PC-3 (cell line): ENCODE data around the gene OR1E1. TPM values are rescaled to one million over a fixed set of nuclear protein-coding genes. Genes with fewer than 3 reads are reported as not detected.
"Not testable (repeated sequence)": the region's sequence is repeated elsewhere in the genome, so short reads cannot be mapped to it uniquely, and the experiment has no call there.

Experiments
- ATAC-seq: fragments of 200-7000 bp; cut with Tn5 transposase; 2 replicates; pipeline ENCODE4 v1.9.1; 2020; ENCODE audit warnings: mild to moderate bottlenecking, moderate library complexity
- BruUV-seq: library from RNA; stranded (reverse); fragments of 400-500 nt; replicated peaks from 2 replicates; lab custom pipeline; 2021; lab: Mats Ljungman, UMichigan
- CTCF ChIA-PET: fragments of 300-600 bp; sonication (Branson Sonifier 250); formaldehyde crosslinking; loops from one replicate; lab custom pipeline; 2022; ENCODE audit warnings: antibody characterized with exemption; lab: Charles Lee
- POLR2A ChIA-PET: fragments of 300-600 bp; sonication (Branson Sonifier 250); formaldehyde crosslinking; loops from one replicate; lab custom pipeline; 2022; ENCODE audit warnings: antibody characterized with exemption; ENCODE audit not compliant: unreplicated experiment; lab: Charles Lee
- DNase-seq: peaks from one replicate; pipeline ENCODE4 v3.0.0-alpha.2; 2015
- H2AFZ ChIP-seq: fragments of 300-600 bp; sonication (generic); 2 replicates; pipeline ENCODE4 v1.6.0; 2016; ENCODE audit warnings: antibody characterized with exemption, low read length
- H3F3A ChIP-seq: fragments of 300-600 bp; sonication (generic); one replicate; pipeline ENCODE4 v1.6.0; 2017; ENCODE audit warnings: antibody characterized with exemption, low read length, control low read depth, mild to moderate bottlenecking; ENCODE audit not compliant: unreplicated experiment
- H3K27ac ChIP-seq: fragments of 300-600 bp; sonication (generic); 2 replicates; pipeline ENCODE4 v1.5.1; 2016; ENCODE audit warnings: mild to moderate bottlenecking, low read length
- H3K27me3 ChIP-seq: fragments of 300-600 bp; sonication (generic); 2 replicates; pipeline ENCODE4 v1.6.1; 2016; ENCODE audit warnings: low read length, mixed read lengths
- H3K36me3 ChIP-seq: fragments of 300-600 bp; sonication (generic); 2 replicates; pipeline ENCODE4 v1.6.1; 2016; ENCODE audit warnings: low read depth, mixed run types, low read length, mixed read lengths
- H3K4me1 ChIP-seq: fragments of 300-600 bp; sonication (generic); 2 replicates; pipeline ENCODE4 v1.5.1; 2016; ENCODE audit warnings: low read length; ENCODE audit not compliant: insufficient read depth
- H3K4me2 ChIP-seq: fragments of 300-600 bp; sonication (generic); 2 replicates; pipeline ENCODE4 v1.6.0; 2016; ENCODE audit warnings: low read length
- H3K4me3 ChIP-seq: fragments of 300-600 bp; sonication (generic); 2 replicates; pipeline ENCODE4 v1.5.1; 2016; ENCODE audit warnings: mild to moderate bottlenecking, low read length, mixed read lengths
- H3K79me2 ChIP-seq: fragments of 300-600 bp; sonication (generic); 2 replicates; pipeline ENCODE4 v1.6.1; 2017; ENCODE audit warnings: low read length, mixed read lengths
- H3K9ac ChIP-seq: fragments of 300-600 bp; sonication (generic); 2 replicates; pipeline ENCODE4 v1.6.0; 2016; ENCODE audit warnings: mild to moderate bottlenecking, low read length
- H3K9me2 ChIP-seq: fragments of 300-600 bp; sonication (generic); replicated peaks from 2 replicates; pipeline ENCODE4 v1.6.1; 2016; ENCODE audit warnings: mixed run types, low read length, mixed read lengths
- H3K9me3 ChIP-seq: fragments of 300-600 bp; sonication (generic); 2 replicates; pipeline ENCODE4 v1.6.1; 2016; ENCODE audit warnings: low read length, mixed read lengths
- H4K20me1 ChIP-seq: fragments of 300-600 bp; sonication (generic); 2 replicates; pipeline ENCODE4 v1.6.1; 2016; ENCODE audit warnings: low read length, mixed read lengths
- EZH2phosphoT487 ChIP-seq: fragments of 300-600 bp; sonication (generic); IDR thresholded peaks from 2 replicates; pipeline ENCODE4 v1.6.1; 2018; ENCODE audit warnings: mild to moderate bottlenecking, antibody characterized with exemption, low read length, borderline replicate concordance
- intact Hi-C: fragments of 100-400 bp; cut with micrococcal nuclease; formaldehyde crosslinking; loops from 2 replicates; pipeline ENCODE4 v1.9.0; 2023
- total RNA-seq: library from RNA; depleted of rRNA; stranded (reverse); fragments of >200 nt; gene quantifications from 2 replicates; pipeline ENCODE4 v1.2.3, GENCODE V29; 2014; rRNA removed

The OR1E1 gene
- total RNA-seq, 1 experiment from 2014 or later = not detected

GRCh38 chr17:3378321-3378720 lies 19.9 kb downstream of the OR1E1 start:
- no peaks in the 10 kb centered on the region for H3K79me2 ChIP-seq
- H3K4me2 ChIP-seq = no peak overlapping the region
- peaks cover 45% of the 10 kb centered on the region for H3K27me3 ChIP-seq
- no peak overlapping the region for H3K9ac ChIP-seq
- ChIA-PET POLR2A (no interaction called here), CTCF (no interaction called here)
- no peak for DNase-seq
- no peak overlapping the region for H3K4me3 ChIP-seq
- H3K9me3 ChIP-seq = no peaks in the 10 kb centered on the region
- no peaks in the 10 kb centered on the region for H3F3A ChIP-seq
- H3K4me1 ChIP-seq = no peaks in the 10 kb centered on the region
- TF ChIP-seq EZH2phosphoT487 = no peak
- no peaks in the 10 kb centered on the region for H4K20me1 ChIP-seq
- no peaks in the 10 kb centered on the region for H3K9me2 ChIP-seq
- no peak for ATAC-seq
- H3K27ac ChIP-seq = no peak overlapping the region
- intact Hi-C loops = no loop called here
- H3K36me3 ChIP-seq = no peaks in the 10 kb centered on the region
- no peak overlapping the region for H2AFZ ChIP-seq
- BruUV-seq = no TSS peak

GRCh38 chr17:3371167-3371566 lies 27.0 kb downstream of the OR1E1 start:
- DNase-seq, H3K9me3 ChIP-seq, ATAC-seq, H3K27me3 ChIP-seq, H3F3A ChIP-seq, H3K9ac ChIP-seq, H2AFZ ChIP-seq, H3K4me2 ChIP-seq, POLR2A ChIA-PET, H3K27ac ChIP-seq, H3K4me3 ChIP-seq, H3K9me2 ChIP-seq, H3K79me2 ChIP-seq, BruUV-seq, H3K36me3 ChIP-seq, H3K4me1 ChIP-seq, CTCF ChIA-PET, intact Hi-C loops, H4K20me1 ChIP-seq: not testable (repeated sequence)

Other genes with a start within 250 kb of the OR1E1 start
- not detected in 2 replicates for gene OR1A2, start 200.9 kb downstream of the OR1E1 start, total RNA-seq
- not detected in 2 replicates for gene OR1A1, start 190.7 kb downstream of the OR1E1 start, total RNA-seq
- not detected in 2 replicates for gene OR3A1, start 100.0 kb downstream of the OR1E1 start, total RNA-seq
- gene OR3A2, start 12.1 kb downstream of the OR1E1 start, total RNA-seq = not detected in 2 replicates
- not detected in 2 replicates for gene OR3A3, start 13.0 kb upstream of the OR1E1 start, total RNA-seq
- gene OR1E2, start 35.4 kb upstream of the OR1E1 start, total RNA-seq = not detected in 2 replicates
- gene SPATA22, start 73.4 kb upstream of the OR1E1 start, total RNA-seq = 1.8 TPM in 1 of 2 replicates, not detected in the other
- gene ASPA, start 77.6 kb upstream of the OR1E1 start, total RNA-seq = not detected in 2 replicates
- gene TRPV3, start 159.4 kb upstream of the OR1E1 start, total RNA-seq = 3.6 and 4.8 TPM in 2 replicates
- 4.1 and 4.7 TPM in 2 replicates for gene TRPV1, start 211.0 kb upstream of the OR1E1 start, total RNA-seq
- gene SHPK, start 237.8 kb upstream of the OR1E1 start, total RNA-seq = 17.7 and 22.4 TPM in 2 replicates
- gene CTNS, start 238.3 kb upstream of the OR1E1 start, total RNA-seq = 10.2 and 17.5 TPM in 2 replicates